ENCODE measurements around the gene ST6GALNAC6.
"Not testable (repeated sequence)": the region's sequence is repeated elsewhere in the genome, so short reads cannot be mapped to it uniquely, and the experiment has no call there.

ST6GALNAC6 gene

DNA sequence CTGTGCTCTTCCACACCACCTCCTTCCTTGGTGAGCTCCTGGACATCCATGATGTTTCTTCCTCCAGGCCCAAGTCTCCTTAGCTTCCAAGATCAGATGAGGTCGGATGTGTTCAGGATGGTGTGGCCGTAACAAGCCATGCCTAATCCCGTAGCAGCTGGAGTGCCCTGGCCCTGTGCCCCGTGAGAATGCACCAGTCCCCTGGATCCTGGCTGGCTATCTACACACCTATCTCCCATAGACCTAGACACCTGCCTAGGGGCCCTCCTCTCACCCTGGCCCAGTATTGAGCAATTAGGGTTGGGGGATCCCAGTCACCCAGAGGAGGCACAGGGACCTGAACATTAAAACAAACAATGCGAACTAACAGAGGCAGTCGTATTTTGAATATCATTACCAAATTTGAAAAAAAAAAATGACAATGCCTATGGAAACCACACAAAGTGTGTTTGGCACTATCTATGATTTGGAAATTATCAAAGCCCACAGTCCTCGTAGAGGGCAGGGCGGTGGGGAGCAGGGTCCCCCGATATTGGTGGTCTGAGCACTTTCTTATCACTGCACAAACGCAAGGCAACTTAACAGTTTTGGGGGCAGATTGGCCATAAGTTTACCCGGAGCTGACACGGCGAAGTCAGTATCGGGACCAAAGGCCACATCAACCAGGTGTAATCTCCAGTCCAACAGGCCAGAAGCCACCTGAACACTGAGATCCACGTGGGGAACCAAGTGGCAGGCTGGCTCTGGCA is 58.1 kb downstream of the ST6GALNAC6 start:
- DNase-seq, result no peak

GRCh38 chr9:127838375-127839078 is 60.9 kb downstream of the ST6GALNAC6 start:
- H3K9me3 ChIP-seq (ENCODE audit: severe bottlenecking), result peaks cover 2% of the 10 kb centered on the region
- no peak overlapping the region for H3K4me3 ChIP-seq (ENCODE audit: low read depth, low read length)
- no peak overlapping the region for H3K27ac ChIP-seq
- no peak for TF ChIP-seq CTCF (IDR thresholded peaks at IDR 0.05; ENCODE audit: low read depth, low read length)
- no peaks in the 10 kb centered on the region for H3K27me3 ChIP-seq (ENCODE audit: insufficient read depth, low read depth, severe bottlenecking)
- no peak for DNase-seq
- H3K36me3 ChIP-seq, result no peaks in the 10 kb centered on the region

More for the DNA sequence above, 58.1 kb downstream of the ST6GALNAC6 start:
- no peak overlapping the region for H3K4me3 ChIP-seq (ENCODE audit: low read depth, low read length)
- H3K36me3 ChIP-seq, result no peaks in the 10 kb centered on the region
- H3K9me3 ChIP-seq (ENCODE audit: severe bottlenecking), result no peaks in the 10 kb centered on the region
- peak overlapping the region; percentile 11; the same call in 1 of the 2 replicates for H3K27ac ChIP-seq
- no peak for TF ChIP-seq CTCF (IDR thresholded peaks at IDR 0.05; ENCODE audit: low read depth, low read length)
- no peaks in the 10 kb centered on the region for H3K27me3 ChIP-seq (ENCODE audit: insufficient read depth, low read depth, severe bottlenecking)

DNA sequence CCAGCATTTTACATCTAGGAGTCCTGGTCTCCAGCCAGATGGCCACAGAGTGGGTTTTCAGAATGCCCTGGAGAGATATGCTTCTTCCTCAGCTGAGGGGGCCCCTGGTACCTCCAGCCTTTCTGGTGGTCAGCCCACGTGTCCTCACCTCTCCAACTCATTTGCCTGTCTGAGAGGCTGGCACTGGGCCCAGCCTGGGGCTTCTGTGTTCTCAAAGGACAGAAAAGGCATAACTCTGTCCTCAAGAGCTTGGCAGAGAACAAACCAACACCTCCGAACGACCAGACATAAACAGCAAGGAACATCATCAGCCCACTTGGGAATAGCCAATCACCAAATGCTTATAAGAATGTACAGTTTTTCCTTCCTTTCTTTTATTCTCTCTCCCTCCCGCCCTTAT is 62.1 kb downstream of the ST6GALNAC6 start:
- Histone ChIP-seq H3K27ac (no peak overlapping the region), H3K27me3 (ENCODE audit: insufficient read depth, low read depth, severe bottlenecking) (no peaks in the 10 kb centered on the region), H3K9me3 (ENCODE audit: severe bottlenecking) (peaks cover 2% of the 10 kb centered on the region), H3K36me3 (no peaks in the 10 kb centered on the region), H3K4me3 (ENCODE audit: low read depth, low read length) (no peak overlapping the region)
- no peak for TF ChIP-seq CTCF (IDR thresholded peaks at IDR 0.05; ENCODE audit: low read depth, low read length)
- DNase-seq, result no peak

DNA sequence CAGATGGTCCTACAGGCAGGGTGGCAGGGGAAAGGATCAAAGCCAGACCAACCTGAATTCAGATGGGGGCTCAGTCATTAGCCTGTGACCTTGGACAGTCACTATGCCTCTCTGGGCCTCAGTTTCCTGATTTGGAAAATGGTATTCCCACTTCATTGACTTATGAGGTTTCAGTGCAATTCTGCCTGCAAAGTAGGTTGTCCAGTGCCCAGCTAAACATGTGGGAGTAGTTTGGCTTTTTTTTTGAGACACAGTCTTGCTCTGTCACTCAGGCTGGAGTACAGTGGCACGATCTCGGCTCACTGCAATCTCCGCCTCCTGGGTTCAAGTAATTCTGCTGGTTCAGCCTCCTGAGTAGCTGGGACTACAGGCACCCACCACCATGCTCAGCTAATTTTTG is 62.8 kb downstream of the ST6GALNAC6 start:
- not testable (repeated sequence) for H3K27me3 ChIP-seq (ENCODE audit: insufficient read depth, low read depth, severe bottlenecking); H3K4me3 ChIP-seq (ENCODE audit: low read depth, low read length); DNase-seq; H3K9me3 ChIP-seq (ENCODE audit: severe bottlenecking); H3K36me3 ChIP-seq; H3K27ac ChIP-seq

- Histone ChIP-seq H3K9me3 (ENCODE audit: severe bottlenecking) (peaks cover 2% of the 10 kb centered on the region), H3K27me3 (ENCODE audit: insufficient read depth, low read depth, severe bottlenecking) (no peaks in the 10 kb centered on the region), H3K36me3 (no peaks in the 10 kb centered on the region), H3K4me3 (ENCODE audit: low read depth, low read length) (no peak overlapping the region), H3K27ac (no peak overlapping the region)
- no peak for TF ChIP-seq CTCF (IDR thresholded peaks at IDR 0.05; ENCODE audit: low read depth, low read length)
- DNase-seq, result no peak
Observed at GRCh38 chr9:127835991-127836516, 63.3 kb downstream of the ST6GALNAC6 start.
